ENCODE results near the gene KCND2. TPM values are rescaled to one million over a fixed set of nuclear protein-coding genes. Genes with fewer than 3 reads are reported as not detected.

Gene KCND2
- total RNA-seq, 2 experiments from 2014 or later = not detected

DNA sequence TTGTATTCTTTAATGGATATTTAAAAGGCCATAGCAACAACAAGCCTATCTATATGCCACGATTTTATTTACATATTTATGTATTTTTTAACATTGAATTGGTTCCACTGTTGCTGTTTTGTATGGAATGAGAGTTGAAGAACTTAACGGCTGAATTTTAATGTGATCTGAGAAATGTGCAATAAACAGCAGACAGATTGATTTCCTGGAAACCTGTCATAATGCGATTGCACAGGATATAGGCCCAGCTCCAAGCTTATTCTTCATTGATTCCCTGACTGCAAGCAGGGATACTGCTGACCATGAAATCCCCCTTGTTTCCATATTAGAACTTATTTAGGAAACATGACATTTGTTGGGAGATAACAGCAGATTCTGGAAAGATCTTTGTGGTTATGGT, 195.6 kb downstream of the KCND2 start:
- Mint-ChIP-seq H3K4me1 (ENCODE audit: low read depth) (no peaks in the 10 kb centered on the region), H3K36me3 (ENCODE audit: low read depth) (no peaks in the 10 kb centered on the region), H3K4me3 (no peak overlapping the region), H3K9me3 (ENCODE audit: insufficient read depth) (no peaks in the 10 kb centered on the region), H3K27ac (no peak overlapping the region), H3K27me3 (ENCODE audit: low read depth) (no peaks in the 10 kb centered on the region)
- POLR2A ChIA-PET = no interaction called here
- DNase-seq = no peak
- CTCF ChIA-PET = no interaction called here
- no peak for ATAC-seq

DNA sequence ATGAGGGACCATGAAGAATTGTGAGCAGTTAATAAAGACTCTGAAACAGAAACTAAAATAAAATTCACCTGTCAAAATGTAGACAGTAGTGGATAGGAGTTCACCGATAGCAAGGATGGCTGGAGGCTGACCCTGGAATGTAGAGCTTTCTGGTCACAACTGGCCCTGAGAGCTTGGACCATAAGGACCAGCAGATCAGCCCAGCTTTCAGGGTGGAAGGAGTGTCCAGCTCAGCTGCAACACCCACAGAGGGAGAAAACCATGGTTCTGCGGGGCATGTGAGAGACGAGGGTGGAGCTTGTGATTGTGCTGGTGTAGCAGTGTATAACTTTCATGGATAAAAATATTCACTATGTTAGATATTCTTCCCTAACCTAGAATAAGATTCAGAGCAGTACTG, 199.9 kb downstream of the KCND2 start:
- no peak overlapping the region for H3K27ac Mint-ChIP-seq
- H3K4me3 Mint-ChIP-seq = no peak overlapping the region
- no peaks in the 10 kb centered on the region for H3K9me3 Mint-ChIP-seq (ENCODE audit: insufficient read depth)
- POLR2A ChIA-PET = no interaction called here
- DNase-seq (no peak), ATAC-seq (no peak)
- no peaks in the 10 kb centered on the region for H3K4me1 Mint-ChIP-seq (ENCODE audit: low read depth)
- no peaks in the 10 kb centered on the region for H3K27me3 Mint-ChIP-seq (ENCODE audit: low read depth)
- CTCF ChIA-PET = no interaction called here
- H3K36me3 Mint-ChIP-seq (ENCODE audit: low read depth) = no peaks in the 10 kb centered on the region

DNA sequence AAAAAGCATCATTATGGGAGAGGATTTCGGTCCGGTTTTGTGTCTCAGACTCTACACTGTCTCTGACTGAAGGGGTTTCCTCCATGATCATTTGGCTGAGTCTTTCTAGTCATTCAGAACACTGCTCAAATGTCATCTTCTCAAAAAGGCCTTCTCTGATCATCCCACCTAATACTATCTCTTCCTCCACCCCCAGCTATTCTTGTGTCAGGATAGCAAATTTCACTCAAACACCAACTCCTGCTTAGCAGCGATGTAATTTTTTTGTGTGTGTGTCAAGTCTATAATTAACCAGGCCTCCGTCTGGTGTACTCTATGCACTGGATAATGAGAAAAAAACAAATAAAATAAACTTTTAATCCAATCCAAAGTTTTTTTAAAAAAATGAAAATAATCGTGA, 200.4 kb downstream of the KCND2 start:
- ChIA-PET CTCF (no interaction called here), POLR2A (no interaction called here)
- no peaks in the 10 kb centered on the region for H3K9me3 Mint-ChIP-seq (ENCODE audit: insufficient read depth)
- no peak overlapping the region for H3K4me3 Mint-ChIP-seq
- H3K27ac Mint-ChIP-seq = no peak overlapping the region
- no peak for DNase-seq
- ATAC-seq = no peak
- H3K4me1 Mint-ChIP-seq (ENCODE audit: low read depth) = no peaks in the 10 kb centered on the region
- H3K36me3 Mint-ChIP-seq (ENCODE audit: low read depth) = no peaks in the 10 kb centered on the region
- no peaks in the 10 kb centered on the region for H3K27me3 Mint-ChIP-seq (ENCODE audit: low read depth)

DNA sequence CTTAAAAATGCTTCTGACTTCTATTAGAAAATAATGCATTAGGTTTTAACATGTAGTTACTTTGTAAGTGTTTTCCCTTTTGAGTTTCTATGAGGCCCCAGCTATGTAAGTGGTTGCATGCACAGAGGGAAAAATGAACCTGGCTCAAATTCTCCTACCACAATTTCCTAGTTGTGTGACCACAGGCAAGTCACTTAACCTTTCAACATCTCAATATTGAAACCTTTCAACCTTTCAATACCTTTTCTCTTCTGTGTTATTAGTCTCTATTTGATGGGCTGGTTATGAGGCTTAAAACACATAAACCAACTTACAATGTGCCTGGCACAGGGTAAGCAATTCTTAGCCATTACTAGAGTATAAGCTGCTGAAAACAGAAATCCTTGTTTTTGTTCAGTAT, 203.0 kb downstream of the KCND2 start:
- no peaks in the 10 kb centered on the region for H3K27me3 Mint-ChIP-seq (ENCODE audit: low read depth)
- no peaks in the 10 kb centered on the region for H3K4me1 Mint-ChIP-seq (ENCODE audit: low read depth)
- POLR2A ChIA-PET = no interaction called here
- no peaks in the 10 kb centered on the region for H3K9me3 Mint-ChIP-seq (ENCODE audit: insufficient read depth)
- no peak for ATAC-seq
- H3K36me3 Mint-ChIP-seq (ENCODE audit: low read depth) = no peaks in the 10 kb centered on the region
- no peak overlapping the region for H3K4me3 Mint-ChIP-seq
- no peak overlapping the region for H3K27ac Mint-ChIP-seq
- no peak for DNase-seq
- CTCF ChIA-PET = no interaction called here

DNA sequence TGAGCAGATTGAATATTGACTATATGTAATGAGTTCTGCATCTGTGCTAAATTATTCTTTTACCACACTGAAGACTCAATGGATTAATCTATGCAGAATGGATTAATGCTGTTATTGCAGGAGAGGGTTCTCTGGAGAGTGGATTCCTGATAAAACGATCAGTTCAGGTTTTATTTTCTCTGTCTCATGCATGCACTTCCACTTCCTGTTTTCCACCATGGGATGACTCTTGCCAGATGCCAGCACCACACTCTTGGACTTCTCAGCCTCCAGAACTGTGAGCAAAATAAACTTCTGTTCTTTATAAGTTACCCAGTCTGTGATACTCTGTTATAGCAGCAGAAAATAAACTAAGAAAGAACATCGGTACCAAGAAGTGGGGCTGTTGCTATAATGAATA, 207.5 kb downstream of the KCND2 start:
- DNase-seq (no peak), ATAC-seq (no peak)
- H3K4me3 Mint-ChIP-seq = no peak overlapping the region
- no peak overlapping the region for H3K27ac Mint-ChIP-seq
- no peaks in the 10 kb centered on the region for H3K9me3 Mint-ChIP-seq (ENCODE audit: insufficient read depth)
- no peaks in the 10 kb centered on the region for H3K27me3 Mint-ChIP-seq (ENCODE audit: low read depth)
- H3K4me1 Mint-ChIP-seq (ENCODE audit: low read depth) = no peaks in the 10 kb centered on the region
- H3K36me3 Mint-ChIP-seq (ENCODE audit: low read depth) = no peaks in the 10 kb centered on the region
- CTCF ChIA-PET = no interaction called here
- POLR2A ChIA-PET = no interaction called here

DNA sequence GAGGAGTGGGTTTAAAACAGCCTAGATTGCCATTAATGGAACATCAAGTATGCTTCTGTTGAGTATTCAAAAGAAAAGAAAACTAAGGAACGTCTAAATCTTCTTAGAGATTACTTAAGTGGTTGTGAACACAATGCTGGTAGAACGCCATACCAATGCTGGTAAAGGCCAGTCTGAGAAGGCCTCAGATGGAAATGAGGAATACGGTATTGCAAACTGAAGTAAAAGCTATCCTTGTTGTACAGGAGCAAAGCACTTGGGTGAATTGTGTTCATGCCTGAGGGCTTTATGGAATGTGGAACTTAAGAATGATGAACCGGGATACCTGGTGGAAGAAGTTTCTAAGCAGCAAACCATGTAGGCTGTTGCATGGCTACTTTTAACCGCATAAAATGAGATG, 208.0 kb downstream of the KCND2 start:
- ChIA-PET CTCF (no interaction called here), POLR2A (no interaction called here)
- Mint-ChIP-seq H3K27me3 (ENCODE audit: low read depth) (no peaks in the 10 kb centered on the region), H3K4me3 (no peak overlapping the region), H3K27ac (no peak overlapping the region), H3K36me3 (ENCODE audit: low read depth) (no peaks in the 10 kb centered on the region), H3K9me3 (ENCODE audit: insufficient read depth) (no peaks in the 10 kb centered on the region), H3K4me1 (ENCODE audit: low read depth) (no peaks in the 10 kb centered on the region)
- no peak for DNase-seq
- no peak for ATAC-seq

DNA sequence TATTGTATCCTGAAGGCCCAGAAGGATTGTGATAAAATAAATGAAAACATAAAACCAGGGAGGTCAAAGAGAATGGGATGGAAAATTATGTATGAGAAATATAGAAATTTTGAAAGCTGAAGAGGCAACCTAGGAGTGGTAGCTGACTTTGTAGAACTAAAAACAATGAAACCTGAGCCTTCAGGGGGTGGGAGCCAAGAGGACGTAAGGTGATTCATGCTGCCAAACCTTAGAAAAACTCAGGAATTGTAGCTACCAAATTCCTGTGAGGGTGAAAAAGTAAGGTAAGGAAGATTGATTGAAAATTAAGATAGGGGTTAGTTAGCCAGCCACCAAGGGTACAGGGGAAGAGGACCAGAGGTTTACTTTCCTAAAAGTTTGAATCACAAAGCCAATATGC, 213.2 kb downstream of the KCND2 start:
- no peak for DNase-seq
- Mint-ChIP-seq H3K4me1 (ENCODE audit: low read depth) (no peaks in the 10 kb centered on the region), H3K36me3 (ENCODE audit: low read depth) (no peaks in the 10 kb centered on the region), H3K4me3 (no peak overlapping the region), H3K27me3 (ENCODE audit: low read depth) (no peaks in the 10 kb centered on the region), H3K27ac (no peak overlapping the region), H3K9me3 (ENCODE audit: insufficient read depth) (peaks cover 4% of the 10 kb centered on the region)
- CTCF ChIA-PET = no interaction called here
- ATAC-seq = no peak
- POLR2A ChIA-PET = no interaction called here

DNA sequence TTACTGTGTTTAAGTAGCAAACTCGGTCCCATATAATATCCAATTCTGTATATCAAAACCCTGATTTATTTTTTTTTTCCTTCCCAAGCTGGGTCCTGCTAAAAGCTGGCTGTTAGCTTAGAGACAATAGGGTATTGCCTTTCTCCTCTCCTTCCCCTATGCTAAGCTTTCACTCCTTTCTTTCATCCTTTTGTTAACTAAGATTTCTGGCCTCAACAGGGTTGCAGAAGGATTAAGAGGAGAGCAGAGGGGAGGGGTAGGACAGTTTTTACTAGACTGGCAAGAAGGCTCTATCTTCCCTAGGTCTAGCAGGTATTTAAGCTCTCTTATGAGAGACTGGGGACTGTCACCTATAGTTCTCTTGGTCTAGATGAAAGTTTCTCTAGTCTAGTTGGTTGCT, 229.2 kb downstream of the KCND2 start:
- Mint-ChIP-seq H3K4me3 (no peak overlapping the region), H3K36me3 (ENCODE audit: low read depth) (no peaks in the 10 kb centered on the region), H3K27ac (no peak overlapping the region), H3K9me3 (ENCODE audit: insufficient read depth) (no peaks in the 10 kb centered on the region), H3K27me3 (ENCODE audit: low read depth) (no peaks in the 10 kb centered on the region), H3K4me1 (ENCODE audit: low read depth) (no peaks in the 10 kb centered on the region)
- ATAC-seq (no peak), DNase-seq (no peak)
- POLR2A ChIA-PET = no interaction called here
- CTCF ChIA-PET = no interaction called here

DNA sequence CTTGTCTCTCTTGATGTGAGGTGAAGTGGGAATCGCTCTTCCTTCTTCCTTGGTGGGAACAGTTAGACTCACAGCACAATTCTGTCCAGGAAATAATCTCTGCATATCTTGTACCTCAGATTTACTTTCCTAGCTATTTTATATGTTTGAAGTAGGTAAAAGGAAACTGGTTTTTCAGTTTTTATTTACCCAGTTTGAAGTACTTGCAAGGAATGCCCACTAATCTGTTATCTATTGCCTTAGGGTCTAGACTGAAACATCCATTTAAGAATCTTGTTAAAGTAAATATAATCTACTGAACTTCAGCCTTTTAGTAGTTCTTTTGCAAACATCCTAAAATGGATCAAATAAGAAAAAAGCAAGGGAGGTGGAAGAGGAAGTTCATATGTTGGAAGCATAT, 229.8 kb downstream of the KCND2 start:
- DNase-seq (no peak), ATAC-seq (no peak)
- Mint-ChIP-seq H3K36me3 (ENCODE audit: low read depth) (no peaks in the 10 kb centered on the region), H3K4me3 (no peak overlapping the region), H3K9me3 (ENCODE audit: insufficient read depth) (no peaks in the 10 kb centered on the region), H3K4me1 (ENCODE audit: low read depth) (no peaks in the 10 kb centered on the region), H3K27ac (no peak overlapping the region), H3K27me3 (ENCODE audit: low read depth) (no peaks in the 10 kb centered on the region)
- CTCF ChIA-PET = no interaction called here
- POLR2A ChIA-PET = no interaction called here

DNA sequence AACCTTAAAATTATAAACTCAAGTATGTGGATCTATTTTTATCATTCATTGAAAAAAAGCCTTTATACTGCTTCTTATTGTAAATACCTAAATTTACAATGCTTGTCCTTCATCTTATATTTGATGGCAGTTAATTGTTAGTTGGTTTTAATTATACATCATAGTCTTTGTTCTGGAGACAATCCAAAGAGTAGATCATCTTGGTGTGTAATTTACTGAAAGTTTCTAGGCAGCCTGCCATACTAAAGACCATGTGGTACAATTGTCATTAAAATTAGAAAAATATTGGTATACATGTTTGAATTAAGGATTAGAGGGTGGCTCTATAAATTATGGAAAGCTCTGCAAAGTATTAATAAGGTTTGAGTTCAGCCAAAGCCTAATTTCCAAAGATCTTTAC, 231.4 kb downstream of the KCND2 start:
- H3K27me3 Mint-ChIP-seq (ENCODE audit: low read depth) = no peaks in the 10 kb centered on the region
- no peak for DNase-seq
- ATAC-seq = no peak
- no peaks in the 10 kb centered on the region for H3K36me3 Mint-ChIP-seq (ENCODE audit: low read depth)
- H3K27ac Mint-ChIP-seq = no peak overlapping the region
- H3K4me1 Mint-ChIP-seq (ENCODE audit: low read depth) = no peaks in the 10 kb centered on the region
- ChIA-PET POLR2A (no interaction called here), CTCF (no interaction called here)
- H3K9me3 Mint-ChIP-seq (ENCODE audit: insufficient read depth) = no peaks in the 10 kb centered on the region
- no peak overlapping the region for H3K4me3 Mint-ChIP-seq

DNA sequence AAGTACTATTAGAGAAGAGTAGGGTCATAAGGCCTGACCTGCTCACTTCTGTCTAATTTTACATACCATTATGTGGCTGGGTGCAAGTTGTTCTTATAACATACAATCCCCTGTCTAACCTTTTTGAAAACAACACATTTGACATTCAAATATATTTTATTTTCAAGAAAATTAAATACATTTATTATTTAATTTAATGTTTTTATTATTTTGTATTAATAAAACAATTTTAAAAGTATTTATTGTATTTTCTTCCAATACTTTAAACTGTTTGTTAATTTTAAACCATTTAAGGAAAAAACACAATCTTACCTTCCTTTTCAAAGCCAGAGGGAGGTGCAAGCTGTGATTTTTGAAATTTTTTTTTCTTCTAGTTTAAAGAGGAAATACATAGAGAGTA, 232.8 kb downstream of the KCND2 start:
- no peak for DNase-seq
- POLR2A ChIA-PET = no interaction called here
- no peak for ATAC-seq
- Mint-ChIP-seq H3K4me3 (no peak overlapping the region), H3K27ac (no peak overlapping the region), H3K4me1 (ENCODE audit: low read depth) (no peaks in the 10 kb centered on the region), H3K9me3 (ENCODE audit: insufficient read depth) (no peaks in the 10 kb centered on the region), H3K36me3 (ENCODE audit: low read depth) (no peaks in the 10 kb centered on the region), H3K27me3 (ENCODE audit: low read depth) (no peaks in the 10 kb centered on the region)
- CTCF ChIA-PET = no interaction called here

DNA sequence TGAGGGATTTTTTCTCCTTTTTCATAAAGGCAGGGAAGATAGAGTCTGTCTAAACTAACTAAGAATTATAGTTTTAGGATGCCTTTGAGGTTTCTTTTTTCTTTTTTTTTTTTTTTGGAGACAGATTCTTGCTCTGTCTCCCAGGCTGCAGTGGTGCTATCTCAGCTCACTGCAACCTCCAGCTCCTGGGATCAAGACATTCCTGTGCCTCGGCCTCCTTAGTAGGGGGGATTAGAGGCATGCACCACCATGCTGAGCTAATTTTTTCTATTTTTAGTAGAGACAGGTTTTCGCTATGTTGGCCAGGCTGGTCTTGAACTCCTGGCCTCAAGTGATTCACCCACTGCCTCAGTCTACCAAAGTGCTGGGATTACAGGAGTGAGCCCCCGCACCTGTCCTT, 239.7 kb downstream of the KCND2 start:
- DNase-seq (no peak), ATAC-seq (no peak)
- Mint-ChIP-seq H3K36me3 (ENCODE audit: low read depth) (no peaks in the 10 kb centered on the region), H3K27ac (no peak overlapping the region), H3K9me3 (ENCODE audit: insufficient read depth) (no peaks in the 10 kb centered on the region), H3K27me3 (ENCODE audit: low read depth) (no peaks in the 10 kb centered on the region), H3K4me1 (ENCODE audit: low read depth) (no peaks in the 10 kb centered on the region), H3K4me3 (no peak overlapping the region)
- ChIA-PET CTCF (no interaction called here), POLR2A (no interaction called here)

DNA sequence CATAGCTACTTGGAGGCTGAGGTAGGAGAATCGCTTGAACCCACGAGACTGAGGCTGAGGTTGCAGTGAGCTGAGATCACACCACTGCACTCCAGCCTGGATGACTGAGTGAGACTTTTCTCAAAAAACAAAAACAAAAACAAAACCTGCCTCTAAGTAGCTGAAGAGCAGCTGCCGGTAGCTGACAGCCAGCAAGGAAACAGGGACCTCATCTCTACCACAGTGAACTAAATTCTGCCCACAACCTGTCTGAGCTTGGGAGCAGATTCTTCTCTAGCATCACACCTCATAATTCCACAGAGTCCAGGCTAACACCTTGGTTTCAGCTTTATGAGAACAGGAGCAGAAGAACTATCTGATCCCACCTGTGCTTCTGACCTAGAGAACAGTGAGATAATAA, 246.2 kb downstream of the KCND2 start:
- ChIA-PET CTCF (no interaction called here), POLR2A (no interaction called here)
- Mint-ChIP-seq H3K9me3 (ENCODE audit: insufficient read depth) (no peaks in the 10 kb centered on the region), H3K27me3 (ENCODE audit: low read depth) (no peaks in the 10 kb centered on the region), H3K27ac (no peak overlapping the region), H3K4me1 (ENCODE audit: low read depth) (no peaks in the 10 kb centered on the region), H3K4me3 (no peak overlapping the region), H3K36me3 (ENCODE audit: low read depth) (no peaks in the 10 kb centered on the region)
- ATAC-seq (no peak), DNase-seq (no peak)
